K562 (cell line): ENCODE data around the gene C17orf114.

Source experiments
- ATAC-seq: fragments of 200-7000 bp; cut with Tn5 transposase; 3 replicates; pipeline ENCODE4 v1.9.1; 2020; ENCODE audit warnings: moderate library complexity
- BruUV-seq: library from RNA; stranded (reverse); fragments of 400-500 nt; replicated peaks from 2 replicates; lab custom pipeline; 2021; lab: Mats Ljungman, UMichigan
- CTCF ChIA-PET: fragments of 300-600 bp; formaldehyde crosslinking; extraction: SDS; loops from one replicate; lab custom pipeline; 2021; ENCODE audit warnings: low intra/inter-chr PET ratio; lab: Yijun Ruan, JAX
- POLR2A ChIA-PET: fragments of 300-600, 350-650 bp; sonication (Branson Sonifier 250); formaldehyde crosslinking; extraction: SDS; loops from one replicate; lab custom pipeline; 2021; ENCODE audit warnings: antibody characterized with exemption, inconsistent platforms; lab: Yijun Ruan, JAX
- DNase-seq, 4 experiments: peaks; one replicate each; pipeline versions ENCODE4 v3.0.0 to v3.0.0-alpha.2; 2011 to 2018; ENCODE audit warnings: low spot score in 3 of 4, mixed read lengths in 3 of 4; ENCODE audit errors: extremely low read depth in 1 of 4
- FAIRE-seq: peaks from 2 replicates; lab custom pipeline; 2011; peaks lifted over from hg19 to GRCh38; lab: Jason Lieb, UNC
- H2AFZ ChIP-seq: 2 replicates; pipeline ENCODE4 v1.6.0; 2011; ENCODE audit warnings: low read depth, low read length, control low read depth, inconsistent platforms
- H3K27ac ChIP-seq: fragments of 200-600 bp; 3 replicates; pipeline ENCODE4 v1.8.0; 2011; ENCODE audit warnings: low read depth, mild to moderate bottlenecking, control low read depth, inconsistent platforms, low read length, moderate library complexity, mixed read lengths; ENCODE audit errors: extremely low read depth
- H3K27me3 ChIP-seq, 2 experiments: fragments of 300-600 bp in 1 of 2; 2 replicates in 1 of 2; 3 replicates in 1 of 2; pipeline versions ENCODE4 v1.6.0 to v1.8.0; 2011; ENCODE audit warnings: inconsistent platforms in 2 of 2, low read length in 2 of 2, mild to moderate bottlenecking in 1 of 2, mixed read lengths in 1 of 2, moderate library complexity in 1 of 2; ENCODE audit not compliant: control insufficient read depth in 2 of 2, insufficient read depth in 2 of 2
- H3K36me3 ChIP-seq: fragments of 300-600 bp; 3 replicates; pipeline ENCODE4 v1.8.0; 2011; ENCODE audit warnings: mild to moderate bottlenecking, low read length, inconsistent platforms; ENCODE audit not compliant: control insufficient read depth, insufficient read depth
- H3K4me1 ChIP-seq, 2 experiments: fragments of 200-600 bp in 1 of 2; replicated peaks in 1 of 2; 2 replicates in 1 of 2; 3 replicates in 1 of 2; pipeline versions ENCODE4 v1.5.1 to v1.8.0; 2011; ENCODE audit warnings: inconsistent platforms in 2 of 2, low read length in 2 of 2, mild to moderate bottlenecking in 1 of 2, mixed read lengths in 1 of 2, moderate library complexity in 1 of 2; ENCODE audit not compliant: control insufficient read depth in 2 of 2, insufficient read depth in 2 of 2
- H3K4me2 ChIP-seq: 2 replicates; pipeline ENCODE4 v1.6.1; 2011; ENCODE audit warnings: low read length, control low read depth, inconsistent platforms, mixed read lengths; ENCODE audit not compliant: insufficient read depth
- H3K4me3 ChIP-seq: fragments of 200-600 bp; sonication (generic), shearing (Covaris generic); 2 replicates; pipeline ENCODE4 v1.5.1; 2016; ENCODE audit warnings: control low read depth, inconsistent platforms
- H3K79me2 ChIP-seq: fragments of 200-600 bp; 3 replicates; pipeline ENCODE4 v1.8.0; 2011; ENCODE audit warnings: low read length, inconsistent platforms; ENCODE audit not compliant: control insufficient read depth, insufficient read depth
- H3K9ac ChIP-seq, 2 experiments: 2 replicates each; pipeline versions ENCODE4 v1.6.0 to v1.6.1; 2011; ENCODE audit warnings: low read depth in 2 of 2, low read length in 2 of 2, control low read depth in 1 of 2, inconsistent platforms in 1 of 2, mild to moderate bottlenecking in 1 of 2, mixed read lengths in 1 of 2; ENCODE audit not compliant: insufficient read depth in 1 of 2
- H3K9me1 ChIP-seq: one replicate; pipeline ENCODE4 v1.6.0; 2011; ENCODE audit warnings: inconsistent platforms, mild to moderate bottlenecking, low read length, moderate library complexity; ENCODE audit not compliant: control insufficient read depth, insufficient read depth
- H3K9me3 ChIP-seq: replicated peaks from 2 replicates; pipeline ENCODE4 v1.5.1; 2011; ENCODE audit warnings: low read depth, low read length, inconsistent platforms; ENCODE audit not compliant: control insufficient read depth, insufficient read depth
- H4K20me1 ChIP-seq: replicated peaks from 2 replicates; pipeline ENCODE4 v1.6.1; 2011; ENCODE audit warnings: low read length, inconsistent platforms, mixed read lengths; ENCODE audit not compliant: control insufficient read depth, insufficient read depth
- CHD2 ChIP-seq: IDR thresholded peaks from 2 replicates; pipeline ENCODE4 v1.6.1; 2011; ENCODE audit warnings: low read depth, low read length
- NELFE ChIP-seq: IDR thresholded peaks from 2 replicates; pipeline ENCODE4 v1.6.1; 2011; ENCODE audit warnings: mild to moderate bottlenecking; ENCODE audit not compliant: insufficient read depth, insufficient read length
- PHTF2 ChIP-seq: fragments of 250-450 bp; sonication (Bioruptor Pico); IDR thresholded peaks from 2 replicates; pipeline ENCODE4 v1.5.0; 2021; ENCODE audit warnings: mild to moderate bottlenecking
- WHSC1 ChIP-seq: IDR thresholded peaks from one replicate; pipeline ENCODE4 v1.6.1; 2012; ENCODE audit warnings: low read length, control low read depth, inconsistent platforms
- ZFX ChIP-seq: sonication (generic); formaldehyde crosslinking; IDR thresholded peaks from 2 replicates; pipeline ENCODE4 v1.8.0; 2022; ENCODE audit warnings: mild to moderate bottlenecking, missing genetic modification reagents, moderate library complexity
- WGBS: fragments of 100-300 bp; shearing (Covaris generic); methylation state at CpG from one replicate; pipeline ENCODE4 v1.1.6; 2016; ENCODE audit warnings: low coverage, mixed read lengths; ENCODE audit not compliant: insufficient coverage; ENCODE audit errors: missing lambda C conversion rate; 5-methylcytosine and 5-hydroxymethylcytosine counted together
- in situ Hi-C: fragments of 300-500 bp; cut with MboI; formaldehyde crosslinking; loops from 4 replicates; pipeline ENCODE4 v1.15.0; 2018; ENCODE audit warnings: inconsistent platforms, mixed read lengths
- intact Hi-C: fragments of 100-400 bp; cut with micrococcal nuclease; formaldehyde crosslinking; loops from 2 replicates; pipeline ENCODE4 v1.14.2; 2022
- TF ChIP-seq, protein P1 (sequence below): sonication (generic); formaldehyde crosslinking; IDR thresholded peaks from 2 replicates; pipeline ENCODE4 v1.8.1; 2022; ENCODE audit warnings: missing genetic modification reagents

C17orf114 gene

DNA sequence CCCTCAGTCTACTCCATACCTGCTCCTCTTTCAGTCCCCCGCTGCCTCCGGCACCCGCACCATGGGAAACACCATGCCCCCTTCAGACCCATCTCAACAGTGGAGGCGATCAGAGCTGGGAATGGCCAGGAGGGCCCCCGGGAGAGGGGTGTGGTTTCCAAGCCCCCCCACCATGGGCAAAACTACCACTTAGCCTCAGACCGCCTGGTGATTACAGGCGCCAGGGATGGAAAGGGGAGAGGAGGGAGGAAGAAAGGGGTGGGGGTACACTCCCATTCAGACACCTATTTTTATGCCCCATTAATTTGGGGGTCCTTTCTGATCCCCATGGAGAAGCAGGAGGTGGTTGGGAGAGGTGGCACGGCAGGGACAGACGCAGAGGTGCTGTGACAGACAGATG is at the start of gene C17orf114:
TSS of gene C17orf114 (minus strand) at position 101 of the 400 bp plus-strand sequence.
- H3K27ac ChIP-seq = no peak within 1 kb of the TSS
- intact Hi-C loops = no loop called here
- peaks cover 3% of the 10 kb centered on the region for H3K79me2 ChIP-seq
- TF ChIP-seq ZFX (CRISPR knock-in tag) = no peak
- TF ChIP-seq NELFE = no peak
- TF ChIP-seq, protein P1, sequence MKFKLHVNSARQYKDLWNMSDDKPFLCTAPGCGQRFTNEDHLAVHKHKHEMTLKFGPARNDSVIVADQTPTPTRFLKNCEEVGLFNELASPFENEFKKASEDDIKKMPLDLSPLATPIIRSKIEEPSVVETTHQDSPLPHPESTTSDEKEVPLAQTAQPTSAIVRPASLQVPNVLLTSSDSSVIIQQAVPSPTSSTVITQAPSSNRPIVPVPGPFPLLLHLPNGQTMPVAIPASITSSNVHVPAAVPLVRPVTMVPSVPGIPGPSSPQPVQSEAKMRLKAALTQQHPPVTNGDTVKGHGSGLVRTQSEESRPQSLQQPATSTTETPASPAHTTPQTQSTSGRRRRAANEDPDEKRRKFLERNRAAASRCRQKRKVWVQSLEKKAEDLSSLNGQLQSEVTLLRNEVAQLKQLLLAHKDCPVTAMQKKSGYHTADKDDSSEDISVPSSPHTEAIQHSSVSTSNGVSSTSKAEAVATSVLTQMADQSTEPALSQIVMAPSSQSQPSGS = no peak
- TF ChIP-seq PHTF2 (CRISPR knock-in tag) = no peak
- TF ChIP-seq CHD2 = no peak
- no peak for TF ChIP-seq WHSC1
- peaks cover 3 to 9% of the 10 kb centered on the region in 2 experiments; a peak in 3 of 5 replicates for H3K4me1 ChIP-seq
- ATAC-seq = no peak
- peaks cover 18% of the 10 kb centered on the region; the same call in 2 of the 3 replicates for H3K36me3 ChIP-seq
- no peak for DNase-seq
- in situ Hi-C loops = loop anchor here (5.0 kb wide), 1 partner anchor 80 kb away; no protein-coding TSS in a partner anchor
- BruUV-seq = no TSS peak
- H3K9ac ChIP-seq = no peak within 1 kb of the TSS
- no peak for FAIRE-seq
- no peaks in the 10 kb centered on the region for H3K9me3 ChIP-seq
- no peak within 1 kb of the TSS for H3K4me3 ChIP-seq
- 78% methylated on average over 5 of the region's 9 CpGs for WGBS
- POLR2A ChIA-PET = no interaction called here
- no peak within 1 kb of the TSS for H3K4me2 ChIP-seq
- no peak within 1 kb of the TSS for H2AFZ ChIP-seq
- H4K20me1 ChIP-seq = no peaks in the 10 kb centered on the region
- CTCF ChIA-PET = no interaction called here
- H3K9me1 ChIP-seq = no peaks in the 10 kb centered on the region
- H3K27me3 ChIP-seq = no peaks in the 10 kb centered on the region
